ENCODE data around the gene VGLL4. TPM values are rescaled to one million over a fixed set of nuclear protein-coding genes. Genes with fewer than 3 reads are reported as not detected.

The VGLL4 gene
- total RNA-seq, 6 donors from 2014 or later, result 46.5 to 93.6 (median 60.1) TPM

DNA sequence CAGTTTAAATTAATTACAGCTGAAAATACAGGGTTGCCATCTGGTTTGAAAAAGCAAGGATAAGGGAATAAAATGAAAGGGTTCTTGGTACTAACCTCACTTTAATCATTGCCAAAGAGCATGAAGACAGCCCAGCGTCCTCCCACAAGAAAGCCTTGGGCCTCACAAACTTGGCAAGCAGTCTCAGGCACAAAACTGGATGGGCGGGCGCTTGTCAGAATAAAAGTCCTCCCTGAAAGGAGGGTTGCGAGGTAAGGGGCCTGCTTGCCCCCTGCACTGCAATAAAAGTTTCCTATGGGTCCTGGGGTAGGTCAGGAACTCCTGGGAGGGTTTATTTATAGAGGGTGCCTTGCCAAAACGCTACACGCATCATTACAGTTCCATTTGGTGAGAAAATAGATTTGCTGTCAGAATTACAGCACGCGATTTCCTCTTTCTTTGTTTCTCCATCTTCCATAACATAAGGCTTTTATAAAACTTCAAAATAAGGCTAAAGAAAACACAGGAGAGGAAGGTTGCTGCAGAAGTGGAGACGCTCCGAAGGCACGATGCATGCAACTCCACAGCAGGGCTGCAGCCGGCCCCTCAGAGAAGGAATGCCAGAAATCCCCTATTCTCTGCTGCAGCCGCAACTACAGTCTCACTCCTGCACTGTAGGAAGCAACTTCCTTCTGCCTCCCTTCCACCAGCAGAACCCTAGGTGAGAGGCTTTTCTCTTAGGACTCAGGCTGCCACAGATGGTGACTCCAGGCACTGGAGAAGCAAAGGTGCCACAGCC lies 61.3 kb downstream of the VGLL4 start:
- WGBS, 2 donors, result 17 to 19% methylated on average over 13 of the region's 13 CpGs
- peak overlapping the region in 3 of 4 donors; percentile 11 to 30 (median 23) for H3K4me3 ChIP-seq
- H3K27me3 ChIP-seq, result no peaks in the 10 kb centered on the region
- no peaks in the 10 kb centered on the region for H3K9me3 ChIP-seq
- H3K36me3 ChIP-seq, result no peaks in the 10 kb centered on the region
- H3K4me1 ChIP-seq, result peaks cover 26 to 37% (median 32%) of the 10 kb centered on the region in 4 donors
- ATAC-seq (ENCODE audit: low FRiP score in 2 of 2) (peak; percentile 69 to 89), DNase-seq (peak in 1 of 2 donors; percentile 50)
- TF ChIP-seq, protein P1, sequence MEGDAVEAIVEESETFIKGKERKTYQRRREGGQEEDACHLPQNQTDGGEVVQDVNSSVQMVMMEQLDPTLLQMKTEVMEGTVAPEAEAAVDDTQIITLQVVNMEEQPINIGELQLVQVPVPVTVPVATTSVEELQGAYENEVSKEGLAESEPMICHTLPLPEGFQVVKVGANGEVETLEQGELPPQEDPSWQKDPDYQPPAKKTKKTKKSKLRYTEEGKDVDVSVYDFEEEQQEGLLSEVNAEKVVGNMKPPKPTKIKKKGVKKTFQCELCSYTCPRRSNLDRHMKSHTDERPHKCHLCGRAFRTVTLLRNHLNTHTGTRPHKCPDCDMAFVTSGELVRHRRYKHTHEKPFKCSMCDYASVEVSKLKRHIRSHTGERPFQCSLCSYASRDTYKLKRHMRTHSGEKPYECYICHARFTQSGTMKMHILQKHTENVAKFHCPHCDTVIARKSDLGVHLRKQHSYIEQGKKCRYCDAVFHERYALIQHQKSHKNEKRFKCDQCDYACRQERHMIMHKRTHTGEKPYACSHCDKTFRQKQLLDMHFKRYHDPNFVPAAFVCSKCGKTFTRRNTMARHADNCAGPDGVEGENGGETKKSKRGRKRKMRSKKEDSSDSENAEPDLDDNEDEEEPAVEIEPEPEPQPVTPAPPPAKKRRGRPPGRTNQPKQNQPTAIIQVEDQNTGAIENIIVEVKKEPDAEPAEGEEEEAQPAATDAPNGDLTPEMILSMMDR (IDR thresholded peaks at IDR 0.05), result no peak
- no peak for TF ChIP-seq EP300 (IDR thresholded peaks at IDR 0.05)
- no peak for TF ChIP-seq POLR2A (IDR thresholded peaks at IDR 0.05)
- TF ChIP-seq POLR2AphosphoS5 (IDR thresholded peaks at IDR 0.05), result no peak
- peak overlapping the region; percentile 24 to 68 (median 50) for H3K27ac ChIP-seq

DNA sequence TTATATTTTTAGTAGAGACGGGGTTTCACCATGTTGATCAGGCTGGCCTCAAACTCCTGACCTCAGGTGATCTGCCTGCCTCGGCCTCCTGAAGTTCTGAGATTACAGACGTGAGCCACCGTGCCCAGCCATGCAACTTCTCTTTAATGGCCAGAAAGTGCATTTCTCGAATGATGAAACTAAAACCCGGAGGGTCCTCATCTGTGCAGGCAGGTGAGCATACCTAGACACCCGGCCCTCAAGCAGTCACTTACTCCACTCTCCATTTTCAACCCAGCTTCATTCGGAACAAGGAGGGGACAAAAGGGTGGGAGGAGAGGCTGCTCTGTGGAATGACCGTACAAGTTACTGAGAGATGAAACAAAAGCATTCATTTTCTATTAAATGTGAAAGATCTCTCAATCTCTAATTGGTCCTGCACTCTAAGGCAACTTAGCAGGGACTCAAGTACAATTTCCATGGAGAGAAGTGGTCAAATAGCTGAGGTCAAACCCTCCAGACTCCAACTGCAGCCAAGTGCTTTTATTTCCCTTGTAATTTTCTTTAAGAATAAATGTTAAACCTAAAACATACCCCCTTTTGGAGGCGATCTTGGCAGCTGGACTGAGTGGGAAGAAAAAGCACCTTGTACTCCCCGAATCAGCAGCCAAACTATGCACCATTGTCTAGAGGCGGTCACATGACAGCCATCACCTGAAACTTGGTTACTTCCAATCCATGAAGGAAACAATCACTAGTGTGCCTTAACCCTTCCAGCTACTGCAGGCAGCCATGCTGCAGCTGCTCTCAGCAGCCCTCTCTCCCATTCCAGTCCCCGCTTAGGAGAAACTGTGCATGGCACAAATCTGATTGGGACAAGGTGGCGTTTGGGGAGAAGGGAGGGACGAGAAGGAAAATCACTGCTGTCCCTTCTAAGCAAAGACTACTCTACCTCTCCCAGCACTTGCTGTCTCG lies 62.2 kb downstream of the VGLL4 start:
- H3K4me3 ChIP-seq, result peak overlapping the region in 3 of 4 donors; percentile 11 to 30 (median 23)
- 38% methylated on average over 16 of the region's 16 CpGs for WGBS, 2 donors
- no peaks in the 10 kb centered on the region for H3K9me3 ChIP-seq
- TF ChIP-seq EP300 (IDR thresholded peaks at IDR 0.05) (no peak), POLR2AphosphoS5 (IDR thresholded peaks at IDR 0.05) (no peak), POLR2A (IDR thresholded peaks at IDR 0.05) (no peak)
- TF ChIP-seq, protein P1 (IDR thresholded peaks at IDR 0.05), result no peak
- H3K36me3 ChIP-seq, result no peaks in the 10 kb centered on the region
- peak; percentile 25 to 46 for ATAC-seq (ENCODE audit: low FRiP score in 2 of 2)
- DNase-seq, result no peak
- no peaks in the 10 kb centered on the region for H3K27me3 ChIP-seq
- peaks cover 26 to 35% (median 31%) of the 10 kb centered on the region in 4 donors for H3K4me1 ChIP-seq
- peak overlapping the region; percentile 24 to 68 (median 50) for H3K27ac ChIP-seq

DNA sequence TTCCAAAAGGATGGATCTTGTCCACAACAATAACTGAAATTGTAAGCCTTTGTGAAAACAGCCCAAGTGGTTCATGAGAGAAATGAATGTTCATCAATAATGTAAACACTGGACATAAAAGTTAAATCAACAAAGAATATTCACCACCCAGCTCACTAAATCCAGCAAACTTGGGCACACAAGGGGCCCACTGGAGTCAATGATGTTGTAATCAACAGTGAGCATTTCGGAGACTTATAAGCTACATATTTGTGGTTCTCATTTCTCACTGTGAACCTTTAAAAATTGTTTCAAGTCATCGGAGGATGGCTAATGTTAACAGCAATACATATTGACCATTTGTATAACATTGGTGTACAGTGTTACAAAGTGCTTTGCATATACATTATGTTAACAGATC lies 63.1 kb downstream of the VGLL4 start:
- Histone ChIP-seq H3K9me3 (no peaks in the 10 kb centered on the region), H3K36me3 (no peaks in the 10 kb centered on the region), H3K4me1 (peaks cover 26 to 34% (median 31%) of the 10 kb centered on the region in 4 donors), H3K27ac (peak overlapping the region in 1 of 4 donors; percentile 45), H3K4me3 (no peak overlapping the region), H3K27me3 (no peaks in the 10 kb centered on the region)
- 62 to 68% methylated on average over 2 of the region's 2 CpGs for WGBS, 2 donors
- ATAC-seq (ENCODE audit: low FRiP score in 2 of 2) (no peak), DNase-seq (no peak)
- TF ChIP-seq, protein P1 (IDR thresholded peaks at IDR 0.05), result no peak
- no peak for TF ChIP-seq POLR2A (IDR thresholded peaks at IDR 0.05)
- no peak for TF ChIP-seq POLR2AphosphoS5 (IDR thresholded peaks at IDR 0.05)
- TF ChIP-seq EP300 (IDR thresholded peaks at IDR 0.05), result no peak

DNA sequence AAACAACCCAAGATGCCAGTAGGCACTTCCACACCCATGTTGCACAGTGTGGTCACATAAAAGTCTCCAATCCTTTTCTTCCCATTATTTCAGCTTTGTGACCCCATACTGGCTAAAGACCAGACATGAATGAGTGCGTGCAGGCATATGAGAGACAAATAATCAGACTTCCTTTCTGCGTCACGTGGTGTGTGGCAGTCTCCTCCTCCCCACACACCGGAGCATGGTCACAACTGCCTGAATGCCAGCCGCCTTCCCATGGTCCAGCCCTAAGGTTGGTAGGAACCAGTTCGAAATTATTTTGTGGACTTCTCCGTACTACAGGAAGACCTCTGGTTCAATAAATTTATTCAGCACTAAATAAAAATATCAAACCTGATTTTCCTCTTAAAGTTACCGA lies 65.5 kb downstream of the VGLL4 start:
- Histone ChIP-seq H3K4me1 (peaks cover 23 to 29% (median 25%) of the 10 kb centered on the region in 4 donors), H3K36me3 (peaks cover 0 to 10% (median 0%) of the 10 kb centered on the region in 4 donors), H3K4me3 (no peak overlapping the region), H3K27me3 (no peaks in the 10 kb centered on the region), H3K27ac (no peak overlapping the region), H3K9me3 (no peaks in the 10 kb centered on the region)
- ATAC-seq (ENCODE audit: low FRiP score in 2 of 2), result no peak
- 85% methylated on average over 8 of the region's 8 CpGs for WGBS, 2 donors
- no peak for DNase-seq
- TF ChIP-seq EP300 (IDR thresholded peaks at IDR 0.05) (no peak), POLR2AphosphoS5 (IDR thresholded peaks at IDR 0.05) (no peak), POLR2A (IDR thresholded peaks at IDR 0.05) (no peak)
- TF ChIP-seq, protein P1 (IDR thresholded peaks at IDR 0.05), result no peak
